GM19324 (cell line): ENCODE data around the gene ARID1B.

Source experiments
- ATAC-seq: cut with Tn5 transposase; IDR thresholded peaks from one replicate; pipeline ENCODE4 v1.9.1; 2021; ENCODE audit warnings: mild to moderate bottlenecking, moderate library complexity; ENCODE audit not compliant: unreplicated experiment, low FRiP score

The ARID1B gene

DNA sequence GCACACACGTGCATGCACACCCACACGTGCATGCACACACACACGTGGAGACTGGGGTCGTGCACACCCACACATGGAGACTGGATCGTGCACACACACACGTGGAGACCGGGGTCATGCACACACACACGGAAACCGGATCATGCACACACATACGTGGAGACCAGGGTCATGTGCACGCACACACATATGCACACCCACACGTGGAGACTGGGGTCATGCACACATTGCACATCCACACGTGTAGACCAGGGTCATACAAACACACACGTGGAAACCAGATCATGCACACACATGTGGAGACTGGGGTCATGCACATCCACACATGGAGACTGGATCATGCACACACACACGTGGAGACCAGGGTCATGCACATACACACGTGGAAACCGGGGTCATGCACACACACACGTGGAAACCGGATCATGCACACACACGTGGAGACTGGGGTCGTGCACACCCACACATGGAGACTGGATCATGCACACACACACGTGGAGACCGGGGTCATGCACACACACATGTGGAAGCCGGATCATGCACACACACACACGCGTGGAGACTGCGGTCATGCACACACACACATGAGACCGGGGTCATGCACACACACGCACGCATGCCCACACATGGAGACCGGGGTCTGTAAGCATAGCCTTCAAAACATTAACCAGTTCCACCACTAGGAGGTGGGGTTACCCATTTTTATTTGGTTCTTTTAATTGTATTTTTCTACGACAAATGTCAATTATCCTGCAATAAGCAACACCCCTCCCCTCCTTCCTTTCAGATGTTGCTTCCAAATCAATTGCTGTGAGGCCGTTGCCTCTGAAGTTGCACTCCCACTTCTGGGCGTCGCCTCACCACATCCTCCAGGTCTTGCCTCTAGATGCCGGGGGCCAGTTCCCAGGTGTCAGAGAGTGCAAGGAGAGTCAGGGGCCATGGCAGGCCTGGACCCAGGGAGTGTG, 450.3 kb downstream of the ARID1B start:
- ATAC-seq, result no peak

DNA sequence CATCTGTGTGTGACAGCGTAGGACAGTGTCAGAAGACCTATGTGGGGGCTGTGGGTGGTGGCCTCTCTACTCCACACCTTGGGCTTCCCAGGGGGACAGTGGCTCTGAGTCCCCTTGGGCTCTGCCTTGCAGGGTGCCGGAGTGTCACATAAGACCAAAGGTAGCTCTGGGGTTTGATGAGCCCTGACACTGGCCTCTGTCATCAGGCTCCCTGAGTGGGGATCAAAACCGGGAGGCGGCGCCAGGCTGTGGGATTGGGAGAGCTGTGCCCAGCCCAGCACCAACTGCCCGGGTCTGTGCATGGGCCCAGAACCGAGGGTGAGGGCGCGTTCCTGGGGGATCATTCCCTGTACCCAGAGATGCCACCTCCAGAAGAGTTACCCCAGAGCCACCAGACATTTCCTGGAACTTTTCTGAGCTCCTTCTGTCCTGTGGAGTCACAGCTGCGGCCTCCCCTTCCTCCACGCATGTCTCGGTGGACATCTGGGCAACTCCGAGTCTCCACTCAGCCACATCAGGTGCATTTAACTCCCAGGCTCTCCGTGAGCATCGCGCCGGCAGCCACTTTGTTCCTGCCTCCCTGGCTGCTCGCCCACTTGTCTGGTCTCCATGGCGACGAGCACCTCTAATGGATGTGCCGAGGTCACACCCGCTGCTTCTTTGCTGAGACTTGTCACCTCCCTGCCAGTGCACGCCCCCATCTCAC, 451.4 kb downstream of the ARID1B start:
- ATAC-seq, result no peak

DNA sequence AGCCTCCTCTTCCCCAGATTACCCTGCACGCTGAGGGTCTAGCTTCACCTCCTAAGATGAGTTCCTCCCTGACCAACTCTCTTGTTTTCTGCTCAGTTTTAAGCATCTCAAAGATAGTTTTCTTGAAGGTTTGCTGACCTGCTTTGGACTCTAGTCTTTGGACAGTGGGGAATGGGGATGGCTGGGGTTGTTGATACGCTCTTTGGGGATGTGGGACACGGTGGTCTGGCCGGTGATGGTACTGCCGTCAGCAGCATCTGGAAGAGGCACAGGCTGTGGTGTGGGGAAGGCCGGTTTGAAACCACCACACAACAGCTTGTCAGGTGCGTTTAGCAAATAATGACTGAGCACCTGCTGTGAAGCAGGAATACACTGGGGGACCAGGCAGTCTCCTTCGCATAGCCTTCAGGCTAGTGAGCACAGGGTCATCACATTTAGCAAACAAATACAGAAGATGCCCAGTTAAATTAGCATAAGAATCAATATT, 452.0 kb downstream of the ARID1B start:
- no peak for ATAC-seq

DNA sequence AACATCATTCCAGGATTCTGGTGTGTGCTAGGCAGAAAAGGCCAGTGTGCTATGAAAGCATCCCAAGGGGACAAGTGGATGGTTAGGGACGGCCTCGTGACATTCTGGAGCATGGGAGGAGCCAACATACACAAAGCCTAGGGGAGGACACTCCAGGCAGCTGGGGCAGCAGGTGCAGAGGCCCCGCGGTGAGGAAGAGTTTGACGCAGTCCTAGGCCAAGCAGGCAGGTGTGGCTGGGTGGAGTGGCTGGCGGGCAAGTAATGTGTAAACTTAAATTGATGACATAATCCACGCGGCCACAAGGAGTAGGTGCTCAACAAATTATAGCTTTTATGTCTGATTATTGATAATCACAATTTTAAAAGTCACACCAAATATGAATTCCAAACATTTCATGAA, 452.5 kb downstream of the ARID1B start:
- ATAC-seq, result no peak

DNA sequence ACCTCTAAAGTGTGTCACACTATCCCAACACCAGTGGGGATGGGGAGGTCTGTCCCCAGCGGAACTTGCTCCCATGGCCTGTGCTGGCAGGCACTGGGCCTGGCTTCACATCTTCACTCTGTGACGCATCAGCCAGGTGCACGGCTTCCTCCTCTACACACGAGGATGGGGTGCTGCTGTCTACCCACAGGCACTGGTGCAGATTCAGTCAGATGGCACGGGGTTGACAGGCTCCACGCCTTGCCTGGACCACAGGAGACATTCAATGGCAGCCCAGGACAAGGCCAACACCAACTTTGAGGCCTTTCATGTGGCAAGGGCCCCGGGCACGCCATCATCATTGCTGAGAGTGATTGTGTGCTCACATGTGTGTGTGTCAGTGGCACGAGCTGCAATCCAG, 453.7 kb downstream of the ARID1B start:
- ATAC-seq, result no peak

DNA sequence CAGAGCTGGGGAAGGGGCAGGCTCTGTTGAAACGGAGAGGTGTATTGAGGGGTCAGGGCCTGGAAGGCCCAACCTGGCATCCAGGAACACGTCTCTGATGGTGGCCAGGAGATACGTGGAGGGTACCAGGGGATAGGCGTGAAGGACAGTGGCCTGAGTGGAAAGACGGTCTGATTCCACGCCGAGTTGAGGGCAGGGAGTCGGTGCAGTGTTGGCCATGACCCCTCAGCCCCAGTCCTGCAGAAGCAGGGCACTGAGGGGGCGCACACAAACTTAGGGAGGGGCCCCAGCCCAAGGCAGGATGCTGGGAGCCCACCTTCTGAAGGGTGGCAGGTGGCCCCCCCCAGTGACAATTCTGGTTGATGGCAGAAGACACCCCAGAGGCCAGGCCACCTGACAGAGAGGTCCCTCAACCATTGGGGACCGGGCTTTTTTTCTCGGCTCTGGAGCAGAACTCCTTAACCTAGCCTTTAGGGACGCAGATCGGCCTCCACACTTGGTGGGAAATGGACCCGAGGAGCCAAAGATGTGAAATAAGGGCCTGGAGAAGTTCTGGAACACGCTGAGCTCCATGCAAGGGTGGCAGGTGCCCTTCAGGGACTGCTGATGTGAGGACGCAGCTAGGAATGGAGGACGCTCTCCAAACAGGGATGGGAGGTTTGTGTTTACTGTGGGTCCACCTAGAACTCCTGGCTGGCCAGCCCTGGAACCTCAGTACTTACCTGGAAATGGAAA, 455.1 kb downstream of the ARID1B start:
- ATAC-seq, result no peak

DNA sequence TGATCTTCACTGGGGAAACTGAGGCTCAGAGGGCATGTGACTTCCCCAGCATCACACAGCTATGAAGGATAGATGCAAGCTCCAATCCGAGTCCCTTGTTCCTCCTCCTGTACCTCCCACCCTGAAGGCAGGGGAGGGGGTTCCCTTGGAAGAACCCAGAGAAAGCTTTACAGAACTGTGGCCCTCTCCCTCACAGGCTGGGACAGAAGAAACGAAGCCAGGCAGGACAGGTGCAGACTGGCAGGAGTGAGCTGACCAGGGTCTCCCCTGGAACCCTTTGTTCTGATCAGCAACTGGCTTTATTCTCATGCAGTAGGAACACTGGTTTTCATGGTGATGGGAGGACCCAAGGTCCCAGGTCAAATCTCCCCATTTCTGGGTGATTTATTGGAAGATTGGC, 456.0 kb downstream of the ARID1B start:
- ATAC-seq, result no peak

DNA sequence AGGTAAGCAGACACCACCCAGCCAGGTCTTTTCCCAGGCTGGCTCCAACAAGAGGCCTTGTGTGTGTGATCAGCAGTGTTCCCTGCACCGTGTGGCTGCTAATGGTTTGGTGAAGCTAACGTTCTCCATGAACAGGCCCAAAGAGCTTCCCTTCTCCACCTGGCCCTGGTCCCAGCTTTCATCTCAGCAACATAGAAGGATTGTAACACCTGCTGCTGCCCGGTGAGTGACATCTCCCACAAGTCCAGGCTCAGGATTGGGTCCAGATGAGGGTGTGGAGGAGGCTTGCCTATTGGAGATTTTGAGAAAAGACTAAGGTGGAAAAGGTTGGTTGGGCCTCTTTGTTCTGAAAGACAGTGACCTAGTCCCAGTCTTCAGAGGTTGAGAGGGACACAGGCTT, 456.5 kb downstream of the ARID1B start:
- ATAC-seq, result no peak

DNA sequence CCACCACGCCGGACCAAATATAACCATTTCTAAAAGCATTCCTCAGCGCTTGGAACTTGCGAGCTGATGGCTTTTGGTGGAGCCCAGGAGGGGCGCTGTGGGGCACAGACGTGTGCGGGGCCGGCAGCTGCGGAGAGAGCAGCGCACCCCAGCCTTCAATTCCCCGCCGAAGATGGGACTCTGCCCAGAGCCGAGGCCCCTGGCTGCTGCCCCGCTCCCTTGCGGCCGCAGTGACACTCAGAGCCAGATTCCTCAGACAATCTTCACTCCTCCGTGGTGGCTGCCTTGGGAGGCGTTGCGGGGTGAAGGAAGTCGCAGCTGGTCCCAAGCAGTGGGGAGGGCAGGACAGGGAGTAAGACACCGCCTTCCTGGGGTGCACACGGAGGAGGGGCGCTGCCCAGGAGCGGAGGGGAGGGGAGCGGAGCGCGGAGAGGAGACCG, 458.4 kb downstream of the ARID1B start:
- ATAC-seq, result no peak

DNA sequence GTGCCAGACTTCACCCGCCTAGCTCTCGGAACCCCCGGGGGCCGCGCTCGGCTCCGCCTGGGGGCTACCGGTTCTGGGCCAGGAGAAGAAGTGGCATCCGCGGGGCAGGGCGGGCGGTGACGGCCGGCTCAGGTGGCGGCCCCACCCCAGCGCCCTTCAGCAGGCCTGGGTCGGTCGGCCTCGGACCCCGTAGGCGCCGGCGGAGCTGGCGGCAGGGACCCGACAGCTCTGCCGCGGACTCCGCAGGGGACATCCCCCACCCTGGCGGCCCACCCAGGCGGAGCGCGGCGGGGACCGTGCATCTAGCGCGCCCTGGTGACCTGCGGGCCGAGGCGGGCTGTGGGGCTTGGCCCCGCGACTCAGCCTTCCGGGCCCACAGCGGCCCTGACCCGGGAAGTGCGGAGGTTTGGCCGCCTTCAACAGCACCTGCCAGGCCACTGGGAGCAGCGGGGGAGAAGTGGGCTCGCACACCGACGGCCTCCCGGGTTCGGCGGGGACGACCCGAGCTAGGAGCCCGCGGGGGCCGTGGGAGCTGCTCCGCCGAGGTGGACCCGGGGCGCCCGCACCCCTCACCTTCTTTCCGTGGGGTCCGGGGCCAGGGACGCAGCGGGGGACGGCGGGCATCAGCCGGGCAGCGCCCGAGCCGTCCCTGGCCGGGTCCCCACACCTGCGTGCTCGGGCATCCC, 459.0 kb downstream of the ARID1B start:
- no peak for ATAC-seq

DNA sequence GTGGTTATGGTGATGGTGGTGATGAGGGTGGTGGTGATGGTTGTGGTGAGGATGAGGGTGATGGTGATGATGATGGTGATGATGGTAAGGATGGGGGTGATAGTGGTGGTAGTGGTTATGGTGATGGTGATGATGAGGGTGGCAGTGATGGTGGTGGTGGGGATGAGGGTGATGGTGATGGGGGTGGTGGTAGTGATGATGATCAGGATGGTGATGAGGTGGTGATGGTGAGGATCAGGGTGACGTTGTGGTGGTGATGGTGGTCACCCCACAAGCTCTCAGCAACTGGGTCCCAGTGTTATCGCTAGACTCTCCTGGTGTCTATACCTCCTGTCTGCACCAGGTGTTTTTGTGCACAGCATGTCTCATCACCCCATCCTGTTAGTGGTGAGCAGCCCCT, 461.2 kb downstream of the ARID1B start:
- ATAC-seq, result no peak

DNA sequence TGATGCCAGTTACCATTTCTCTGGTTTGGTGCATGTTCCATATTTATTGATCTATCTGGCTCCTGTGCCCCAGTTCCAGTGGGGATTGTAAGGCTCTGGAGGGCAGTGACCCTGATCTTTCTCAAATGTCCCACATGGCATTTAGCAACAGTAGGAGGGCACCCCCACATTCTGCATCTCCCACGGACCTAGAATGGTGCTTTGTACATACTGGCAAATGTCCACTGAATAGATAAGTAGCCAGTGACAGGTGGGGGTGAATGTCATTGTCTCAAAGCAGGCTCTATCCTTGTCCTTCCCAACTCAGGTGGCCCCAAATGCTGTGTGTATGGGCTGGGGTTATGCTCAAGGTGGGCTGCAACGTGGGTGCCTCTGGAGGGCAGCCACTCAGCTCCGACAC, 462.0 kb downstream of the ARID1B start:
- ATAC-seq, result no peak

DNA sequence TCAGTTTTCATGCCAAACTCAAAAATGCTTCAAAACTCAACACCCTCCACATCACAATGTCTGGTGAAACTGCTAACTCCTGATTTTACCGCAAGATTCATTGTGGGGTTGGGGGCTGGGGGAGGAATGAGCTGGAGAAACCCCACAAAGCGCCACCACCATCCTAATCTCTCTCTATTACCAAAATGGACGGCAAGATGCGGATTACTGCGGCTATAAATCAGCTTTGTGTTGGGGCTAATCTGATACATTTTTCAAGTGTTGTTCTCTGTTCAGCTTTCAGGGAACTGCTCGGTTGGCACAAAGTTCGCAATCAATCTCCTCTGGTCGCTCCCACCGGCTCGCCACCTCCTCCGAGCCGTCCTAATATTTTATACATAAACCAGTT, 462.5 kb downstream of the ARID1B start:
- ATAC-seq, result no peak

DNA sequence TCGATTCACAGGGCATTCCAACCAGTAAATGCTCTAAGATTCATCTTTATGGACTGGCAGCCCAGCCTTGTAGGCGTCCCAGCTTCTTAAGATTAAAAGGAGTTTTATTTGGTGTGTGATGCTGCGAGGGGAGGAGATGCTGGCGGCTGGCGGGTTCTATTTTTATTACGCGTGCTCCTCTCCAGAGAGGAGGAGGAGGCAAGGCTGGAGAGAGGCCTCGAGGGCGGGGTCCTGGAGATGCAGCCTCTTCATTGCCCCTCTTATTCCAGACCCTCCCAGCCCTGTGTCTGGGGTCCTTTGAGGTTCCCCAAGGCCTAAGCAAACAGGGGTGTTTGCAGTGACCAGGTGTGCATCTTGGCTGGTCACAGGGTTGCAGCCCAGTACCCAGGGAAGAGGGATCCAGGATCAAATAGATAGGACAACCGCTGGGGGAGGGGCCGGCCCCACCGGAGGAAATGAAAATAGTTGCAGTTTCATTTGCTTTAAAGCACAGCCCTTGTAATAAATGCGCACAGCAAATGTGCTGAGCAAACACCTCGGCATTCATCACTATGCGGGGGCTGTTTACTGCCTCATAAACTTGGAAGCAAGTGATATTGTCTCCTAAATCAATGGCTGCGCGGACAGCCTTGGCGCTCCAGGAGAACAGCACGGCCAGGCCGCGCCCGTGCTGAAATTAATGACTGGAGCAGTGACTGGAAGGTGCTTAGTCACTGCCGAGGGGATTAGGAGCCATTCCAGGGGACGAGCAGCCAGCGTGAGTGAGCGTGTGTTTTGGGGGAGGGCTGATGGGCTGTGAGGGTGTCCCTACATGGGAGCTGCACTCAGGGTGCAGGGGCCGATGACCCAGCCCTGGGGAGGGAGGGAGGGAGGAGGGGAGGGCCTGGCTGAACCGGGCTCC, 463.1 kb downstream of the ARID1B start:
- ATAC-seq, result no peak

DNA sequence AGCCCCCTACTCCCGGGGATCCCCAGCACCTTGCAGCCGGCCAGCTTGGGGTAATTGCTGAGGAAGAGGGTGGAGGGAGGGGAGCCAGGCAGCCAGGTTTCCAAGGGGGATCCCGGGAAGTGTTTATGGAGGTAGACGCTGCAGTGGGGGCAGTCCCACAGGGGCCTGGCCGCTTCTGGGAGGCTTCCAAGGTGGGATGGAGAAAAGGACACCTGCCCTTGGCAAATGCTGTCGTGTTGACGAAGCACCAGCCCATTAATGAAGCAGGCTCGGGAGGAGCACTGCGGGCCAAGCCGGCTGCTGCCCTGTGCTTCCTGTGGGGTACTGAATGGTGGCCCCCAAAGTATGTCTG, 463.8 kb downstream of the ARID1B start:
- ATAC-seq, result no peak

DNA sequence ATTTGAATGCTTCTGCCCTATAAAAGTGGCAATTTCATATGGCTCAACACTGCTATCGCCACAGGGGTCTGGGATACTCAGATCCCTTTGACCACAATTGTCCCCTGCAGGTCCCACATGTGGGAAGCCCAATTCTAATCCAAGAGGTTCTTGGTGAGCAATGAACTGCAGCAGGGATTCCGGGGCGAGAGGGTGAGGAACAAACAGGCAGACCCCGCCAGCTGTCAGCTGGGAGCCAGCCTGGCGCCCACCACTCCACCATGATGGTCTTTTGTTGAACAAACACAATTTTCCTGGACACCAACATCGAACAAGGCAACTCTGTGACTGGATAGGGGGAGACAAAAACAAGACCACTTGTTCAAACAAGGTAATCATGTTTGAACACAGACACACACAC, 465.6 kb downstream of the ARID1B start:
- no peak for ATAC-seq

DNA sequence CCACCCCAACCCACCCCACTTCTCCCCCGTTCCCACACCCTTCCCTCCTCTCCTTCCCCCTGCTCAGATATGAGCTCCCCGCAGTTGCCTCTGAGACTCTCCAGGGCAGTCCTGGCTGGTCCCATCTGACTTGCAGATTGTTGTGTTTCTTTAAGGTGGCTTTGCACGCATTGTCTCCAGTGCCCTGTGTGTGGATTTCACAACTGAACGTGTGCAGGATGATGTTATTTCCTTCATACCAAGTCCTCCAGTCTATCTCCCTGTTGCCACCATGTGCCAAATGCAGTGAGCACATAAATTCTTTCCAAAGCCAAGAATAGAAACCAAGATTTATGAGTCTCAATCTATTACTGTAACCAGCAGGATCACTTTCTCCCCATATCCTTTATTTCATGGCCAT, 467.0 kb downstream of the ARID1B start:
- no peak for ATAC-seq

DNA sequence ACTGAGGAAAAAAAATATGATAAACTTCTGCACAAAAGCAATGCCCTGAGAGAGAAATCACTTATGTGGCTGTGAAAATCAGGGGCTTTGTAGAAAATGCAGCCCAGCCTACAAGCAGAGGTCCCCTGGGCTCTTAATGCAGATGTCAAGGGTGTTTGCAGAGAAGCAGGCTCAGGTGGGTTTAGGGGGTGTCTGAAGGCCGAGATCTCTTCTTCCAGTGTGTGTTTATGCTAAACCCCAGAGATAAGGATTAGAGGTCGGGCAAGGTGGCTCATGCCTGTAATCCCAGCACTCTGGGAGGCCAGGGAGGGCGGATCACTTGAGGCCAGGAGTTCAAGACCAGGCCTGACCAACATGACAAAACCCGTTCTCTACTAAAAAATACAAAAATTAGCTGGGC, 467.6 kb downstream of the ARID1B start:
- no peak for ATAC-seq

DNA sequence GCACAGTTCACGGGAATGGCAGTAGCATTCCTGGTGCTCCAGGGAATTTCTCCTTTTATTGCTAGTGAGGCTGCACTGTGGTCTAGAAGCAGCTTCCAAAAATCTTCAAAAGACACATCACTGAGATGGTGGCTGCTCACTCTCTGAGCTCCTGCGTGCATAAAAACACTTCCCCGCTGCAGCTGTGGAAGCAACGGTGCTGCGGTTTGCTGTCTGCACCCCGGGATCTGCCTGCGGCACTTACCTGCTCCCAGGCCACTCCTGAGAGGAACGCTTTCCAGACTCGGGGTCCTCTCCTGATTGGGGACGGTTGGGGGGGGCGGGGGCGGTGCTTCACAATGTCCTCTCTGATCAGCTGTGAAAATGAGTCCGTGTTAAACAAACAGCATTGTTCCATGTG, 468.3 kb downstream of the ARID1B start:
- ATAC-seq, result no peak
